GM18870 (cell line): ENCODE measurements around the gene CPA3.

ENCODE experiments used
- ATAC-seq: cut with Tn5 transposase; IDR thresholded peaks from one replicate; pipeline ENCODE4 v1.9.1; 2021; ENCODE audit warnings: moderate library complexity; ENCODE audit not compliant: unreplicated experiment

The CPA3 gene, protein sequence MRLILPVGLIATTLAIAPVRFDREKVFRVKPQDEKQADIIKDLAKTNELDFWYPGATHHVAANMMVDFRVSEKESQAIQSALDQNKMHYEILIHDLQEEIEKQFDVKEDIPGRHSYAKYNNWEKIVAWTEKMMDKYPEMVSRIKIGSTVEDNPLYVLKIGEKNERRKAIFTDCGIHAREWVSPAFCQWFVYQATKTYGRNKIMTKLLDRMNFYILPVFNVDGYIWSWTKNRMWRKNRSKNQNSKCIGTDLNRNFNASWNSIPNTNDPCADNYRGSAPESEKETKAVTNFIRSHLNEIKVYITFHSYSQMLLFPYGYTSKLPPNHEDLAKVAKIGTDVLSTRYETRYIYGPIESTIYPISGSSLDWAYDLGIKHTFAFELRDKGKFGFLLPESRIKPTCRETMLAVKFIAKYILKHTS

DNA sequence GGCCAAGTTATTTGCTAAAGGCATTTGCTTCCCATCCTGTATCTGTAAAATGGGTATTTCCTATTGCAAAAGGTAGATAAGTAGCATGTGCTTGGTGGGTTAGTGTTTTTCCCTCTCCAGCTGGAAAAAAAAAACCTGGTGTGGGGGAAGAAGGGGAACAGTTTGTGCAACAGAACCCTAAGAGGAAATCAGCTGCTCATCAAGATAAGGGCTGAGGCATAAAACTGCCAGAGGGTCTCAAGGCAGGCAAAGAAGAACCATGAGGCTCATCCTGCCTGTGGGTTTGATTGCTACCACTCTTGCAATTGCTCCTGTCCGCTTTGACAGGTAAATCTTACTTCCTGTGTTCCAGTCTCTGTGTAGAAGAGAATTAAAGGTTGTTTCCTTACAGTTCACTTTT, at the start of gene CPA3:
CPA3 (plus strand) TSS at position 248 of the 400 bp plus-strand sequence; CDS start at position 260, 12 bp downstream.
- ATAC-seq: no peak

DNA sequence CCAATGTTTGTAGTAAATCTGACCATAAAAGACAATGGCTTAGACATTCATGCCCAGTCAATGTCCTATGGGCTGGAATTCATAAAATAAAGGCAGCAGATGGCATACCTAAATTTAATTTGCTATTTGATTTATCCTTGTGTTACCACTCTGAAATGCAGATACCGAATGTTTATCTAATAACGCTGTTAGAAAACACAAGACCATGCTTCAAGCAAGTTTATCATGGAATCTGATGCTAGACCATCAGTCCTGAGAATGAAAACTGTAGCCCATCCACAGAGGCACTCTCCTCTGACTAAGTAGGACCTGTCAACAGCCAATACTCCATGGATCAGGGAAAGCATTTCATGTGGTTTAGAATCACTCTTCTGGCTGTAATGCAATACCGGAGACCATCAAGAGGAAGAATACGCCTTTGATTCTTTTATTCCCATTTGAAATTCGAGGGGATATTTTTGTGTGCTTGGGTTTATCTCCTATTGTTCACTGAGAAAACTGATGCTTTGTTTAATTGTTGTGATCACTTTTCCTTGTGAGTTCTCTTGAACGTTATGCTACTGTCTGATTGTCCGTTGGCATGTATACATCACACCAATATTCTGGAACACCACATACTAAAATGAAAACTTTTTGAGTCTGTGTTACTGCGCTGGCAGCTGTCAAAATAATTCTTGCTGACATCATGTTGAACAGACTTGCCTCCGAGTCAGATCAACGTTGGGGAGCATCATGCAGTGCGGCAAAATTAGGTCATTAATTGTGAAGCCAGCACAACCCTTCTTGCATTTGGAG, 49.6 kb upstream of the CPA3 start:
- no peak for ATAC-seq

DNA sequence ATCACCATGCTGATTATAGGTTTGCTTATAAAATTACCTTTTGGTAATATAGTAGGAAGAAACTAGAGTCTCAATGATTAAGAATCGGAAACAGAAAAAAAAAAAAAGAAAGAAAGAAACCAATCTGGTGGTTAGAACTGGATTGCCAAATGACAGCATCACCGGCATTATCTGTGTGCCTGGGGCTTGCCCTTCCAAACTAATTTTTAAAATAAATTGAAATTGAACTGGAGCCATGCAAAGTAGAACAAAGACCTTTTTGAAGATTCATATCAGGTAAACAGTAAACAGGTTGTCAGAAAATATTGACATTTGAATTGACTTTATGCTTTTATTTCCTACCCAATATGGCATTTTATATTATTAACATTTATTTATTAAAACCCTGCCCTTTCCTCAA, 48.7 kb upstream of the CPA3 start:
- ATAC-seq: no peak

DNA sequence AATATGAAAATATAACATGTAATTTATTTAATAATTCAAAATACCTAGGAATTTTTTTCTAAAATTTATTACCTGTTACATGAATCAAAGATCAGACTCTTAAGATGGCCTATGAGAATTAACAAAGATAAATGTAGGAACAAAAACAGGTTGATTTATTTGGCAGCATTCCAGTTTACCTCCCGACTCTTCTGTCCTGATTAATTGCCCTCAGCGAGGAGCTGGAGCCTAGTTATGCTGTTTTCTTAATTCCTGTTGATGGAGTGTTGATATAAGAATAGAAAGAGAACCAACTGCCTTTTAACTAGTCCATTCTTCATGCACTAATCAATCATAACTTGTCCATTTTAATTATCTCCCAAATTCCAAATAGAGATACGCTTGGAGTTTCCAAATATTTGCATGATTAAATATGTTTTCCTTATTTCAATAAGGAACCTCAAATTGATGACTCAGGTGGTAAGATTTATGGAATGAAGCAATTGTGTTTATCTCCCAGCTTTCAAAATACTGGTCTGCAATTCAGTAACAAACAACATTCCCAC, 48.0 kb upstream of the CPA3 start:
- ATAC-seq: no peak

DNA sequence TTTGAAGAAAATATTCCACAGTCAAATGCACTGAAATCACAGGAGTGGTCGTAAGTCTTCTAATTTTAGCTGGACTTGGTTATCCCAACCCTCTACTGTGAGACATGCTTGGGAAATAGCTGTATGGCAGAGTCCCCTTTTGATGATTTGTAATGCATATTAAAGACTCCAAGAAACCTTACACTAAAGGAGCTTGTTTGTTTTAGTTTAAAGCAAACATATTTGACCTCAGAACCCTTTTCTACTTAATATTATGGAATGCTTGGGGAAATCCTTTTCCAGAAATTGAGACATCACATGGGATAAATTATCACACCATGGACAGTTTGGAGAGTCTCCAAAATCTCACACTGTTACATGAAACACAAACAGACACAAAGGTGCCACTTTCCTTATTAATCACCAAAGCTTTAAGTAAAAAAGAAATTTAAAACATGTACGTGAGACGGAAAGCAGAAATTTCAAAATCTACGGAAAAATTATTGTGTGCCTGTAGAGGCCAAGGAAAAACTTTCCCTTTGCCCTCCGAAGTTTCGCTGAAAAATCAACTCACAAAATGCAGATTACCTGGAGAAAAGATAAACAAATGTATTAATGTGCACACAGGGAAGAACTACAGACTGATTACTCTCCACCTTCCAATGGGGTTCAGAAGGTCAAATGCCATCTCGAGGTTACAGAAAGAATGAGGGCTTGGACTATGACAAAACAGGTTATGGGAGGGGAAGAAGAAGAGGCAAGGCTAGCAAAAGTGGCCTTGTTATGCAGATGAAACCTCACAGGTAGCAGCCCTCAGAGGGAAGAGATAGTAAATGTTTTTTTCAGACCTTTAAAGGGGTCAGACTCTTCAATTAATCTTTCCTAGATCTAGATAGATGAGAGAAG, 44.5 kb upstream of the CPA3 start:
- ATAC-seq: no peak

DNA sequence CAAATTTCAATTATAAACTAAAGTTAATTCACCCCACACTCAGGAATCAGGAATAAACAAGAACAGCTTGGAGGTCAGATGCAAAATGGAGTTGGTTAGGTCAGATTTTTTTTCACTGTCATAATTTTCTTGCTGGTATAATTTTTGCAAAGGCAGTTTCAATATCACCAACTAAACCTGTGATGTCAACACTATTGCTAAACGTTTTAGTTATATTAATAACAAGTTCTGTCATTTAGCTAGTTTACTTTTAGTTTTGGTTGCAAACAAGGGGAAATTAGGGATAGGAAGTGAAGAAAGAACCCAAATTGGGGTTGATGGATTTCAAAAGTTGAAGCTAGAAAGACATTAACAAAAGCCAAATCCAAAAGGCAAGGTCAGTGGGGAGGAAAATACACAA, 42.1 kb upstream of the CPA3 start:
- no peak for ATAC-seq

DNA sequence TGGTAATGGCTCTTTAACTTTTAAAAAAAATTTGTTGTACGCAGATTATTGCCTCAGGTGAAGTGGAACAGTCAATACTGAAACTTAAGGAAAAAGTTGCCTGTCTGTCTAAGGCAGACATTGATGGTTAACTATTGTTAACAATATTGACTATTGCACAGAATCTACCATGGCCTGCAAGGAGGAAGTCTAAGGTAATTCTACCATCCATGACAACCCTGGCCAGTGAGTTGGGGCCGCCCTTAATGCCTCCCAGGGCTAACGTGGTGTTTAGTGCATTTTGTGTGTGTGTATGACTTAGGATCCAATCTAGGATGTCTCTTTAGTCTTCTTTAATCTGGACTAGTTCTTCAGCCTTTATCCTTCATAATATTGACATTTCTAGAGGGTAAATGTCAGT, 39.6 kb upstream of the CPA3 start:
- ATAC-seq: no peak

DNA sequence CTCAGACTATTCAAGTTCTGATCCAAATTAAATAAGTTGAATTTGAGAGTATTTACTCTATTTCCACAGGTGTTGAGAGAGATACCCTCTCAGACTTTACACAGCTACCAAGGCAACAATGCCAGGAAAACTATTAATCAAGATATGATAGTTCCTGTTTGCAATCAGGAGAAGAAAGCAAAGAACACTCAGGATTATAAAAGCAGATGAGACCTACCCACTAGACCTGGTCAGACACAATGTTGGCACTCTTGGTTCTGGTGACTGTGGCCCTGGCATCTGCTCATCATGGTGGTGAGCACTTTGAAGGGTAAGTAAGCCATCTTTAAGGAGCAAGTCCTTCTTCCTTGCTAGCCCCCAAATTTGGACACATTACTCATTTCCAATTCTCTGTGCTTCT, 37.5 kb upstream of the CPA3 start, which contains the start of gene CPB1:
CPB1 (plus strand) TSS at position 227 of the 400 bp plus-strand sequence; CDS start at position 240, 13 bp downstream.
- no peak for ATAC-seq

DNA sequence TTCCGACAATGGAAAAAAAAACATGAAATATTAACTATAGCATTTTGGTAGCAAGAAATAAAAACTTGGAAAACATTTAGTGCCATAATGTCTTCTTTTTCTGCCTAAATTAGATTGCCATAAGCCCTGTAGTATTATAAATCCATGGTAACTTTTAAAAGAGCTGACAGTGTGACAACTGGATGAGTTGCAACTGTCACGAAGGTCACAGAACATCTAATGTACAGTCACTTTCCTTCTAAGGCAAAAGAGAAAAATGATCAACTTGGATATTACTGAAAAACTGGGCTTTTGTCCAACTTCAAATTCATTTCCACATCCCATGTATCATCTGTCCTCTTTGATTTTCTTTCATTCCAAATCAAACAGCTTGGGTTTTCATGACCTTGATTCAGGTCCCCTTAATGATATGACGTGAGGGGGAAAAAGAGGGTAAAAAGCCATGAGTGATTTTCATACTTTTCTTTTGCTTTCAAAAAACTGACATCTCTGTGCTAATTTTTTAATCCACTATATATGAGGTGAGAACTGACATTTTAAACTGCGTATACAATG, 36.9 kb upstream of the CPA3 start:
- no peak for ATAC-seq

DNA sequence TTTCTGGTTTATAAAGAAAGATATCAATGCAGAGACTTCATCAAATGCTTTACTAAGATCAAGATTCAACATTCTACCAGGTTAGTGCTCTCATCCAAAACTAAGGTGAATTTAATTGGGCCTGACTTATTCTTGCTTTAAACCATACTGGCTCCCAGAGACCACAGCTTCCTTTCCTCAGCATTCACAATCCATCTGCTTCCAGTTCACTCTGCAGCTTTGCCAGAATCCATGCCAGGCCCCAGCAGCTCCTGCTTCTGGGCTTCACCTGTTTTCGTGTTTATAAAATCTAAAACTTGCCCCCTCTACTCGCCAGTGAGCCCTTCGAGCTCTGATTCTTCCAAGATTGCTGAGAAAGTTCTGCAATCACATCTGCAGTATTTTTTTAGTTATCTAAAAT, 35.2 kb upstream of the CPA3 start:
- no peak for ATAC-seq

DNA sequence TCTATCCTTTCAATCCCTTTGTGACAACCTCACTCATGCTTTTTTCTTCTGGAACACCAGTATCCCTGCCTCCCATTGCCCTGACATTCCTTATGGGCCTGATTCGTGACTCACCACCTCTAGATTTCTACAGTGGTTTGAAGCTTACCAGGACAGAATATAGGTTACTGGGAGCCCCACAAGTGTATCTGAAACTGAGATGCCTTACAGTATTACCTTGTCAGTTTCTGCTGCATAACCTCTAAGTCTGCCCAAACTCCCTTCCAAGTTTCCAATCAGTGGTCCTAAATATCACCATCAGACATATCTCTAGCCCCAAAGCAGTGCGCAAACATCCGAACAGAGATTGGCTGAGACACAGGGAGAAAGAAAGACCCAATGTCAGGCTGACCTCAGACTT, 31.9 kb upstream of the CPA3 start:
- ATAC-seq: no peak

DNA sequence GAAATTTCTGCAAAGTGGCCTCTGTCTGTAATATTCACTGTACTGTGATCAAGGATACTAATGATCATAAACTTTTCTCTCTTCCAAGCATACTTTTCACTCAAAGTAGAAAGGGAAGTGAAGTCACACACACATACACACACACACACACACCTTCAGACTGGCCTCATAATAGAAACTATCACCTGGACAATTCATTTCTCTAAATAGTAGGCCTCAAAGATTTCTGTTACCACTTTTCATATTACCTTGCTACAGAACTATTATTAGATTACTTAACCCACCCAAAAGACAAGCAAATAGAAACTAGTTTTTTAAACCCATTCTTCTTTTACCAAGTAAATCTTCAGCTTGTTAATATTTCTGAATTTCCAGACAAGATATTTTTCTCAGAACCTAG, 25.3 kb upstream of the CPA3 start:
- ATAC-seq: peak; percentile 57

DNA sequence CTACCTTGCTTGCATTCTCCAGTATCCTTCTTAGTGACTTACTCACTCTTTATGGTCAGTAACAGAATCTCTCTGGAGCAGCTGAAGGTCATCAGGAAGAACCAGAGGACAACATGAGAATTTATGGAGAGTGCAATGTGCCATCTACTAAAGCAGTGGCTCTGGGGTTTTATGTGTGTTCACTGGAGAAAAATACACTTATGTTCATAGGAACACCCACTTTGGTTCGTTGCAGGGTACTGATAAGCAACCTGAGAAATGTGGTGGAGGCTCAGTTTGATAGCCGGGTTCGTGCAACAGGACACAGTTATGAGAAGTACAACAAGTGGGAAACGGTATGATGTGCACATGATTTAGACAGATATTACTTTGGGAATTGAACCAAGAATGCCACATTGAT, 24.6 kb upstream of the CPA3 start:
- ATAC-seq: no peak

DNA sequence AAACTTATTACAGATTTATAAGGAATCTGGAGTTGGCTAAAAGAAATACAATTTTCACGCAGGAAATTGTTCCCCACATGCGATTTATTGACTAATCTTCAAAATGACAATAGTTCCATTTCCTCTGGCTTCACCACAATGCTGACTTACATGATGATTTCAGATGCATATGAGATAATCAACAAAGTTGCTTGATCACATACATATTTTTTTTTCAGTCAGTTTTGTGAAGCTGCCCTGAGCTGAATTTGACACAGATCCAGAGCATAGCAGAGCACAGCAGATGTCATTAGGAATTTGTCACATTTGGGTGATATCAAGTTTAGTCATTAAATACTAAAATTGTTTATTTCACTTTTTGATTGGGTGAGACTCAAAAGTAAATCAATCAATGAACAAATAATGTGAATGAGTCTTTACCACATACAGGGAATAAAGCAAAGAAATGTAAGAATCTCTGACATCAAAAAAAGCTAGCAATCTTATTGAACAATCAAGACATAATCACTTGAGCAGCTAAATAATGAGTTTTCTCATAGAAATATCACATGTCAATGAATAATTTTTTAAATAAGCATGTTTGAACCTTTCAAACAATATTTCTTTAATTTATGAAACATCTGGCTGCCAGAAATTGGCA, 19.2 kb upstream of the CPA3 start:
- no peak for ATAC-seq

DNA sequence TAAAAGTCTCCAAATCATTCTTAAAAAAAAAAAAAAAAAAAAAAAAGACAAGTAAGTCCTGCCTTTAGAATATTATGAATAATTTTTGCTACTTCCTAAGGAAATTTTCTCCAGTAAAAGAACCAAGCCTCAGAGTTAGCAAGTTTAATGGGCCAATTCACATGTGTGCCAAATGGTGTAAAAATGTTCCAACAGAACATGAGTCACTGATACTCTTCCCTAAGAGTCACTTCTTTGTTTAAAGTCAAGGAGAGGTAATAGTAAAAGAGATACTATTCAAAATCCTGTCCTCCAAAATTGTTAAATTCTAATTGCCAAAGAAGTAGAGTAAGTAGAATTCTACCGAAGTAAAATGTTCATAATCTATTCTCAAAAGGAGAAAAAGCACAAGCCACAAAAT, 17.7 kb upstream of the CPA3 start:
- no peak for ATAC-seq

DNA sequence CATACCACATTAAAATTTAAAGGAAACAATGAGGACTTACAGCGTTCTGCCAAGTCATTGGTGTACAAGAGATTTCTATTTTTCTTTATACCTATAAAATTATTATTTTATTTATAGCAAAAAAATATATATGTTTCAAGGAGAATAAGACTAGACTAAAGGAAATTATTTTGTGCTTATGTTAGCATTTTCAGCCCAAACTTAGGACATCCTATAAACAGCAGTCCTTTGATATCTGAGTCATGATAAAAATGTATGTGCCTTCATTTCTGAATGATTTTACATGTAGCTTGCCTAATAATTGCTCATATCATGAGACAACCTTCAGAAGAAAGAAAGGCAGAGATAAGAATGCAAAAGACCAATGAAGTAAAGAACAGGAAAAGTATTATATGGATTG, 16.7 kb upstream of the CPA3 start:
- no peak for ATAC-seq

DNA sequence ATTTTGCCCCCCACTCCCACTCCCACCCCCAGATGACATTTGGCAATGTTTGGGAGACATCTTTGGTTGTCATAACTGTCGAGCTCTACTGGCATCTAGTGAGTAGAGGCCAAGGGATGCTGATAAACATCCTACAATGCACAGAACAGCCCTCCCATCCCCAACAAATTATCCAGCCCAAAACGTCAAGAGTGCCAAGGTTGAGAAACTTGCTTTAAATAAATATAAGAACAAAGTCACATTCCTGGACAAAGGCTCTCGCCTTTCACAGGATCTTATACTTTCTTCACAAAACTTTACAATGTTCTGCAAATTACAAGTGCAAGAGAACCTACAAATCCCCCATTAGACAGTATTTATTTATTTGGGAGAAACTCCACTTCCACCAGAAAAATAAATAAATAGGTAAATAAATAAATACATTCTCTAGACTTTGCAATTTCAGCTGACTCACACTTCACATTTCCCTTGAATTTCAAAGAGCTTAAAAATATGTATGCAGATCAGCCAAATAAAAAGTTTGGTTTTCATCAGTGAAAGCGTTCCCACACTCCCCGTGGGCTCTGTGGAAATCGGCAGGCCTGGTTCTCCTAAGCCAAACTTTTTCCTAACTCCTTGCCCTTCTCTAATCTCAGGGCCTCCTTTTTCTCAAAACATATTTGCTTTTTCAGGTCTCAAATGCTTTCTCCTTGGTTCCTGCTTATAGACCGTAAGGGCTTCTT, 12.7 kb upstream of the CPA3 start:
- ATAC-seq: no peak

DNA sequence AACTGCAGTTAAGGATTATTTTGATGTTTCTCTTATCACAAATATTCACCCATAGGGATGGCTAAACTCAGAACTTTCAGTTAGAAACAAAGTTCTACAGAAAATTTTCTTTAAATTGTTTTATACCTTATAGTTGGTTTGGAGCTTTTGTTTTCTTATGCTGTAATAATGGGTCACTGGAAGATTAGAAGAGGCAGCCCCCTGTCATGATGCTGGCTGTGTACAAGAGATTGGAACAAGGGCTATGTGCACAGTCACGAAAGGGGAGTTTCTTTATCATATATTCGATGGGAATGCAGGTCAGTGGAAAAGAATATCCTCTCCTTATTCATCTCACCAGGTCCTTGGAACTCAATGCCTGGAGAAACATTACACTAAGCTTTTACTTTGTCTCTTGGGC, 12.0 kb upstream of the CPA3 start:
- ATAC-seq: no peak

DNA sequence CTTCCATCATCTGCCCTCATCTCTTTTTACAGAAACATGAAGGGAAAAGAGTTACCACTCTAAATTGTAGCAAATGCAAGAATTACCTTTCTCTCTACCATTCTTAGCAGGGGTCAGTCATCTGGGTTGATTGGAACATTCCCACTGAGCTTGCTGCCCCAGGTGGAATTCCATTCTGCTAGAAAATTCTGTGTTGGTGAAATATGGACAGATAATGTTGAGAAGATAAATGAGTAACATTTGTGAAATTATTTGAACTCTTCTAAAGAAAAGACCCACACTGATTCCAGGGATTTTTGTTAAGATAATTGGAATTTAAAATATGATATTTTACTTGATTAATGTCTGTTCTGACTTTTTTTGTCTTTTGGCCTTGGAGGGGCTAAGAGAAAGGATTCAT, 11.0 kb upstream of the CPA3 start:
- ATAC-seq: no peak
